Activated CD4-positive, alpha-beta T cell treated with anti-CD3 and anti-CD28 coated beads for 36 hours (primary cell): Measurements from ENCODE around the gene PLCXD3. TPM values are rescaled to one million over a fixed set of nuclear protein-coding genes. Genes with fewer than 3 reads are reported as not detected.
"Not testable (repeated sequence)": the region's sequence is repeated elsewhere in the genome, so short reads cannot be mapped to it uniquely, and the experiment has no call there.

ENCODE experiments used
- ATAC-seq: fragments of 200-7000 bp; cut with Tn5 transposase; one replicate; pipeline ENCODE4 v1.10.0; 2021; ENCODE audit warnings: mild to moderate bottlenecking, moderate library complexity
- CTCF ChIA-PET: fragments of 350-600 bp; sonication (Branson Sonifier 250); formaldehyde crosslinking; loops from one replicate; lab custom pipeline; 2021; ENCODE audit warnings: antibody characterized with exemption; lab: Charles Lee
- POLR2A ChIA-PET: fragments of 350-600 bp; sonication (Branson Sonifier 250); formaldehyde crosslinking; loops from one replicate; lab custom pipeline; 2021; ENCODE audit warnings: antibody characterized with exemption, inconsistent platforms; lab: Charles Lee
- DNase-seq: peaks from one replicate; pipeline ENCODE4 v3.0.0-alpha.2; 2020
- H3K27ac Mint-ChIP-seq: one replicate; pipeline ENCODE4 v1.8.0; 2021; ENCODE audit warnings: mixed read lengths
- H3K27me3 Mint-ChIP-seq: one replicate; pipeline ENCODE4 v1.8.0; 2021; ENCODE audit warnings: mixed read lengths
- H3K36me3 Mint-ChIP-seq: one replicate; pipeline ENCODE4 v1.8.0; 2021; ENCODE audit warnings: low read depth, mixed read lengths
- H3K4me1 Mint-ChIP-seq: one replicate; pipeline ENCODE4 v1.8.0; 2021; ENCODE audit warnings: mixed read lengths
- H3K4me3 Mint-ChIP-seq: one replicate; pipeline ENCODE4 v1.8.0; 2021; ENCODE audit warnings: mild to moderate bottlenecking, moderate library complexity, mixed read lengths
- H3K9me3 Mint-ChIP-seq: one replicate; pipeline ENCODE4 v1.8.0; 2021; ENCODE audit warnings: low read depth, mixed read lengths
- intact Hi-C, 2 experiments: fragments of 100-400 bp; cut with DNase I in 1 of 2; cut with micrococcal nuclease in 1 of 2; formaldehyde crosslinking; loops; one replicate each; pipeline versions ENCODE4 v1.14.2 to v1.15.1; 2022 to 2024; cut with DNase I, micrococcal nuclease
- total RNA-seq, 2 experiments: library from RNA; stranded (reverse); gene quantifications; one replicate each; pipeline ENCODE4 v1.2.3, GENCODE V29; 2021

Gene PLCXD3
- total RNA-seq, 2 experiments from 2014 or later, result not detected

GRCh38 chr5:41522193-41522786 lies 11.9 kb upstream of the PLCXD3 start:
- POLR2A ChIA-PET, result no interaction called here
- CTCF ChIA-PET, result no interaction called here
- Mint-ChIP-seq H3K36me3 (no peaks in the 10 kb centered on the region), H3K4me1 (no peaks in the 10 kb centered on the region), H3K9me3 (no peaks in the 10 kb centered on the region), H3K27me3 (peaks cover 2% of the 10 kb centered on the region), H3K27ac (no peak overlapping the region), H3K4me3 (no peak overlapping the region)
- ATAC-seq (no peak), DNase-seq (no peak)
- intact Hi-C loops, result no loop called here

- no peaks in the 10 kb centered on the region for H3K36me3 Mint-ChIP-seq
- intact Hi-C loops, result no loop called here
- H3K27ac Mint-ChIP-seq, result no peak overlapping the region
- POLR2A ChIA-PET, result no interaction called here
- H3K9me3 Mint-ChIP-seq, result no peaks in the 10 kb centered on the region
- peaks cover 2% of the 10 kb centered on the region for H3K27me3 Mint-ChIP-seq
- CTCF ChIA-PET, result no interaction called here
- H3K4me1 Mint-ChIP-seq, result no peaks in the 10 kb centered on the region
- DNase-seq (no peak), ATAC-seq (no peak)
- H3K4me3 Mint-ChIP-seq, result no peak overlapping the region
Observed at GRCh38 chr5:41519801-41520200, 9.4 kb upstream of the PLCXD3 start.

DNA sequence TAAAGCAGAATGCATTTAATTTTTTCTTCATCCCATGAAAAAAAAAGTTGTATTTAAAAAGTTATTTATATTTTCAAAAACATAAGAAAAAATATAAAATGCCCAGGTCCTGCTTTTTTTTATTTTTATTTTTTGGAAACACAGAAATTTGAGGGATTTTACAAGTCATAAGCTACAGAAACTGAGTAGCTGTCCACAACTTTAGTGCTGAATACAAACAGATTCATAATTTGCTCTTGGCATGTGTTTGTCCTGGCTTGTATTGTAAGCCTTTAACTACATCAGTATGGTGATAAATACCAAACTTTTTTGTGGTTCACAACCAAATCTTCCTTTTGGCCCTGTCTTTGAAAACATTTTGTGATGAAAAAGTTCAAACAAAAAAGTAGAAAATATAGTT lies 7.5 kb upstream of the PLCXD3 start:
- intact Hi-C loops, result no loop called here
- Mint-ChIP-seq H3K4me1 (no peaks in the 10 kb centered on the region), H3K27ac (no peak overlapping the region), H3K36me3 (no peaks in the 10 kb centered on the region), H3K27me3 (no peaks in the 10 kb centered on the region), H3K9me3 (no peaks in the 10 kb centered on the region), H3K4me3 (no peak overlapping the region)
- ATAC-seq, result no peak
- DNase-seq, result no peak
- CTCF ChIA-PET, result interaction anchor here (1.0 kb wide), 1 partner anchor 1940 kb away, joined by 3 read pairs; no protein-coding TSS in a partner anchor
- POLR2A ChIA-PET, result no interaction called here

DNA sequence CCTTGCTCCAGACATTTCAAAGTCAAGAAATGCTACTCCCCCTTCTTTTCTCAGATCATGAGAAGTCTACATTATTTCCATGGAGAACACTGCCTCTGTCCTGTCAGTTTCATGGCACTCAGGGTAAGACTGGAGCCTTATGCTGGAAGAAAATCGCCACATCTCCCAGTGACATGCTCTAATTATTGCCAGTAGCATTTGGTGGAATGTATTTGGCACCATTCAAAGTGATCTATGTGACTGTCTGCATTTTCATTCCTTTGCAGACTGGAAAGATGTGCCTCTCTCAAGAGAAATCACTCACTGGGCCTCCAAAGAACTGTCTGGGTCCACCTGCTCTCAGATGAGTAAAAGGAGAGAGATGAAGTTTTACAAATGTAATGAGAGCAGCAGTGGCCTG lies 840 bp upstream of the PLCXD3 start:
- Mint-ChIP-seq H3K9me3 (no peaks in the 10 kb centered on the region), H3K4me3 (no peak overlapping the region), H3K4me1 (no peaks in the 10 kb centered on the region), H3K27me3 (peaks cover 30% of the 10 kb centered on the region), H3K27ac (no peak overlapping the region), H3K36me3 (no peaks in the 10 kb centered on the region)
- DNase-seq (no peak), ATAC-seq (no peak)
- ChIA-PET POLR2A (no interaction called here), CTCF (no interaction called here)
- intact Hi-C loops, result no loop called here

DNA sequence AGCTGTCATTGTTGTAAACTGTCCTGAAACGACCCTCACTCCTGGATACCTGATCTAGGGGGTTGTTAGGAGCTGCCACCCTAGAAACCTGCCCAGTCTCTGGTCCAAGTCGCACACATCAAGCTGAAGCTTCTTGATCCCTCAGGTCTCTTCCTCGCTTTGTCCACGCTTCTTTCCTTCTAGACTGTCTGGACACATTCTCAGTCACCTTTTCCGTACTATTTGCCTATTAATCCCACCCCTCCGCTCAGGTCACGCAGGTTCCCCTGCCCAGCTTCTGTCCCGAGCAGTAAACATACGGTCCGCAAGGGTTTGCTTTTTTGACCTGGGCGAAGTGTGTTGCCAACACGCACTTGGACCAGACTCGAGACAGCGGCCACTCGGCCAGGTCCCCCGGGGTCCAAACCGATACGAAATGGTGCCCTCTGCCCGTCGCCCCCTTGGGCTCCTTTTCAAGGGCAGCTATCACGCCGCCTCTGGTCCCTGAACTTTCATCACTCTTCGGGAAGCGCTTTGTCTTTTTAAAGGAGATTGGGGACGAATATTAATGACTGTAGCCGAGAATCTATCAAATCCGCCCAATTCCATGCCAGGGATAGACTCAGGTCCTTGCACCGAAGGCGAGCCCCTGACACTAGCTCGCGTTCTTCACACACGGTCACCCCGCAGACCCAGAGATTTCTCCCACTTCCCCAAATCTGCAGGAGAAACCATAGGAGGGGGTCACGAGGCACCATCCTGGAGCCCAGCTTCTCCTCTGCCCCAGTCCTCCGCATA lies 814 bp downstream of the PLCXD3 start:
- no peaks in the 10 kb centered on the region for H3K9me3 Mint-ChIP-seq
- no peak overlapping the region for H3K4me3 Mint-ChIP-seq
- DNase-seq (no peak), ATAC-seq (no peak)
- no peak overlapping the region for H3K27ac Mint-ChIP-seq
- peaks cover 30% of the 10 kb centered on the region for H3K27me3 Mint-ChIP-seq
- H3K36me3 Mint-ChIP-seq, result no peaks in the 10 kb centered on the region
- no peaks in the 10 kb centered on the region for H3K4me1 Mint-ChIP-seq
- intact Hi-C loops, result no loop called here
- POLR2A ChIA-PET, result no interaction called here
- CTCF ChIA-PET, result no interaction called here

DNA sequence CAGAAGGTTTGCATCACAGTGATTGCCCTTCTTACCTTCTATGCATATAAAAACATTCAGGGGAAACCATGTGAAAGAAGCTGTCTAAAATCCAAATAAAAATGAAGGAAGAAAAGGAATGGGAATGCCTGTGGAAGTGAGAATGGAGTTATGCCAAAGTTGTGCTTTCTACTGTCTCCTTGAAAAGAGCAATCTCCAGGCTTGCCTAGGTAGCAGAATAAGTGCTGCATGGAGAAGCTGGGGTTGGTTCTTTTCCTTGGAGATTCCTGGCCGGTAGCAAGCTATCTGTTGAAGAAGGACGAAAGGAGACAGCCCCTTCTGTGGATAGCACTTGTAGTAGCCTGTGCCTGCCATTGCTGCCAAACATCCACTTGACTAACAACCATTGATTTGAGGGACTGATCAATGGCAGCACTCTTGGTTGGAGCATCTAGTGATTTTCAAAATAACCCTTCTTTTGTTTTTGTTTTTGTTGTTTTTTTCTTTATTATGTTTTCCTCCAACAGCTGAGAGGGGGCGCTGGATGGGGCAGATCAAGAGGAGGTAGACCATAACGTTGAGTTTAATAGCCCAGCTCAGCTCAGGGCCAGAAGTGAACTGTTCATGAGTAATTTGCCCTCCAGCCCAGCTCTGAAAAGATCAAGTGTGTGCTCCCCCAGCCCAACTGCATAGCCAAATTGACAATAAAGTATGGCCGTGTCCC lies 1.6 kb downstream of the PLCXD3 start:
- DNase-seq, result no peak
- intact Hi-C loops, result no loop called here
- Mint-ChIP-seq H3K4me3 (no peak overlapping the region), H3K27me3 (peaks cover 30% of the 10 kb centered on the region), H3K27ac (no peak overlapping the region), H3K9me3 (no peaks in the 10 kb centered on the region), H3K4me1 (no peaks in the 10 kb centered on the region), H3K36me3 (no peaks in the 10 kb centered on the region)
- ATAC-seq, result no peak
- ChIA-PET CTCF (no interaction called here), POLR2A (interaction anchor here (0.6 kb wide), 1 partner anchor 336 kb away, joined by 6 read pairs; no protein-coding TSS in a partner anchor)

- intact Hi-C loops, result no loop called here
- POLR2A ChIA-PET, result interaction anchor here (0.6 kb wide), 2 partner anchors 30 to 336 kb away, joined by 6 to 8 read pairs; no protein-coding TSS in a partner anchor
- no peak overlapping the region for H3K4me3 Mint-ChIP-seq
Observed at GRCh38 chr5:41508186-41508585, 2.2 kb downstream of the PLCXD3 start.

GRCh38 chr5:41507501-41507900 lies 2.9 kb downstream of the PLCXD3 start:
- ATAC-seq (no peak), DNase-seq (no peak)
- H3K4me3 Mint-ChIP-seq, result no peak overlapping the region
- H3K27me3 Mint-ChIP-seq, result peaks cover 30% of the 10 kb centered on the region
- ChIA-PET CTCF (no interaction called here), POLR2A (no interaction called here)
- H3K4me1 Mint-ChIP-seq, result no peaks in the 10 kb centered on the region
- no peaks in the 10 kb centered on the region for H3K36me3 Mint-ChIP-seq
- intact Hi-C loops, result no loop called here
- no peak overlapping the region for H3K27ac Mint-ChIP-seq
- H3K9me3 Mint-ChIP-seq, result no peaks in the 10 kb centered on the region

More at GRCh38 chr5:41508186-41508585, 2.2 kb downstream of the PLCXD3 start:
- peaks cover 30% of the 10 kb centered on the region for H3K27me3 Mint-ChIP-seq
- no peaks in the 10 kb centered on the region for H3K36me3 Mint-ChIP-seq
- ATAC-seq (no peak), DNase-seq (no peak)
- no peak overlapping the region for H3K27ac Mint-ChIP-seq
- no peaks in the 10 kb centered on the region for H3K9me3 Mint-ChIP-seq
- H3K4me1 Mint-ChIP-seq, result no peaks in the 10 kb centered on the region
- CTCF ChIA-PET, result no interaction called here

DNA sequence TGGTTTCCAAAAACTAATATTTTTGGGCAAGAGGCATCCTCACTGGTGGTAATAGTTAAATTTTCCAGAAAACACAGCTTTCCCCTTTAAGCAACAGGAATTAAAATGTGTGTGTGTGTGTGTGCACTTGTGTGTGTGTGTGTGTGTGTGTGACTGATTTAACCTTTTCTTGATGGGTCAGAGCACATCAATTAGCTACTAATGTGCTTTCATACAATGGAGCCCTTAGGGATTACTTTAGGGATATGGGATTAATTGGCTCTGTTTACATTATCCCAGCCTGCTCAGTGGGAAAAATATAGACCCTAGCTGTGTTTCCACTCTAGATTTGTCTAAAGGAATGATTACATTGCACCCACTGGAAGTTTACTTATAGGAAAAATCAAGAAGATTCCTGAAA lies 6.5 kb downstream of the PLCXD3 start:
- ChIA-PET POLR2A (no interaction called here), CTCF (no interaction called here)
- Mint-ChIP-seq H3K9me3 (no peaks in the 10 kb centered on the region), H3K36me3 (no peaks in the 10 kb centered on the region), H3K27me3 (peaks cover 5% of the 10 kb centered on the region), H3K27ac (no peak overlapping the region), H3K4me3 (no peak overlapping the region), H3K4me1 (no peaks in the 10 kb centered on the region)
- ATAC-seq (no peak), DNase-seq (no peak)
- intact Hi-C loops, result no loop called here

GRCh38 chr5:41503310-41503709 lies 7.1 kb downstream of the PLCXD3 start:
- ChIA-PET POLR2A (no interaction called here), CTCF (no interaction called here)
- H3K27ac Mint-ChIP-seq, result no peak overlapping the region
- H3K9me3 Mint-ChIP-seq, result no peaks in the 10 kb centered on the region
- DNase-seq (no peak), ATAC-seq (no peak)
- intact Hi-C loops, result no loop called here
- no peaks in the 10 kb centered on the region for H3K4me1 Mint-ChIP-seq
- no peak overlapping the region for H3K4me3 Mint-ChIP-seq
- H3K36me3 Mint-ChIP-seq, result no peaks in the 10 kb centered on the region
- peaks cover 2% of the 10 kb centered on the region for H3K27me3 Mint-ChIP-seq

DNA sequence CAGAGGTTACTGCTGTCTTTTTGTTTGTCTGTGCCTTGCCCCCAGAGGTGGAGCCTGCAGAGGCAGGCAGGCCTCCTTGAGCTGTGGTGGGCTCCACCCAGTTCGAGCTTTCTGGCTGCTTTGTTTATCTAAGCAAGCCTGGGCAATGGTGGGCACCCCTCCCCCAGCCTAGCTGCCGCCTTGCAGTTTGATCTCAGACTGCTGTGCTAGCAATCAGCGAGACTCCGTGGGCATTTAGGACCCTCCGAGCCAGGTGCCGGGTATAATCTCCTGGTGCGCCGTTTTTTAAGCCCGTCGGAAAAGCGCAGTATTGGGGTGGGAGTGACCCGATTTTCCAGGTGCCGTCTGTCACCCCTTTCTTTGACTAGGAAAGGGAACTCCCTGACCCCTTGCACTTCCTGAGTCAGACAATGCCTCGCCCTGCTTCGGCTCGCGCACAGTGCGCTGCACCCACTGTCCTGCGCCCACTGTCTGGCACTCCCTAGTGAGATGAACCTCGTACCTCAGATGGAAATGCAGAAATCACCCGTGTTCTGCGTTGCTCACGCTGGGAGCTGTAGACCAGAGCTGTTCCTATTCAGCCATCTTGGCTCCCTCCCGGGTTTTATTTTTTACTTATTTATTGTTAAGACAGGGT lies 16.8 kb downstream of the PLCXD3 start:
- DNase-seq, H3K4me1 Mint-ChIP-seq, H3K27me3 Mint-ChIP-seq, POLR2A ChIA-PET, ATAC-seq, CTCF ChIA-PET, H3K9me3 Mint-ChIP-seq, H3K4me3 Mint-ChIP-seq, intact Hi-C loops, H3K36me3 Mint-ChIP-seq, H3K27ac Mint-ChIP-seq: not testable (repeated sequence)
